ENCODE data around the gene SPHKAP.
"Not testable (repeated sequence)": the region's sequence is repeated elsewhere in the genome, so short reads cannot be mapped to it uniquely, and the experiment has no call there.

Gene SPHKAP

GRCh38 chr2:228023619-228024018 lies 157.9 kb downstream of the SPHKAP start:
- no peak for DNase-seq (ENCODE audit: low read depth)

DNA sequence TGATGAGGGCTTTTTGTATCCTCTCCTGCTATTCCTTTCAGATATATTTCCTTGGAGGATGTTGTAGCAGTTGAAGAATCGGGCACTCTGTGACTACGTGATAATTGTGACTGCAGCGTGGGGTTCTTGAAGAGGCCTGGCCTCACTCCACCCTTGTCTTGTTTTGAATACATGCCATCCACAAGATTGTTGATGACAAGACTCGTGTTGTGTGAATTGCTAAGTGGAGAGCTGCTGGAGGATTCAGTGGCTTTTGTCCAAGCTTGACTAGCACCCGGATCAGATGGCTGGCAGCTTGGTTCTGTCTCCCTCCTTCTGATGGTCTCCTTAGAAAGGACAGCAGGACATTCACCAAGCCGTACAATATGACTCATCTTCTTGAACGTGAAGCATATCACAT lies 163.2 kb downstream of the SPHKAP start:
- DNase-seq (ENCODE audit: low read depth) = no peak

- no peak for DNase-seq (ENCODE audit: low read depth)
These were observed 163.7 kb downstream of the SPHKAP start for GRCh38 chr2:228017784-228018183.

DNA sequence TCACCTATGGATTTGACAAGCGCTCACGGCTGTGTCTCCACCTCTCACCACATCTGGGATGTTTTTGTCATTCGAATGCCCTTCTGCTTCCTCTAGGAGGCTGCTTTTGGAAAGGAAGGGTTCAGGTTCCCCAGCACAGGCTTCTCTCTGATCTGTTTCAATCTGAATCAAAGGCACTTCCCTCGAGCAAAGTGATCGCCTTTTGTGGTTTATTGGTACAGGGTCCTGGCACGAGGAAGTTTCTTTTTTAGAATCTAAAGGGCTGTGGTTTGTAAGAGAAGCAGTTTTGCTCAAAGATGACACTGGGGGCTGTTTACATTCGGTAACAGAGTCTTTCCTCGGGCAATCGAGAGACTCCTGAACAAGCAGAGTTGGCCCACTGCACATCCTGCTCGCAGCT lies 165.1 kb downstream of the SPHKAP start:
- no peak for DNase-seq (ENCODE audit: low read depth)

- DNase-seq (ENCODE audit: low read depth) = no peak
These were observed 165.7 kb downstream of the SPHKAP start for GRCh38 chr2:228015741-228016140.

GRCh38 chr2:227996366-227996765 lies 185.1 kb downstream of the SPHKAP start:
- DNase-seq (ENCODE audit: low read depth) = no peak

- no peak for DNase-seq (ENCODE audit: low read depth)
These were observed 190.6 kb downstream of the SPHKAP start for GRCh38 chr2:227990937-227991336.

DNA sequence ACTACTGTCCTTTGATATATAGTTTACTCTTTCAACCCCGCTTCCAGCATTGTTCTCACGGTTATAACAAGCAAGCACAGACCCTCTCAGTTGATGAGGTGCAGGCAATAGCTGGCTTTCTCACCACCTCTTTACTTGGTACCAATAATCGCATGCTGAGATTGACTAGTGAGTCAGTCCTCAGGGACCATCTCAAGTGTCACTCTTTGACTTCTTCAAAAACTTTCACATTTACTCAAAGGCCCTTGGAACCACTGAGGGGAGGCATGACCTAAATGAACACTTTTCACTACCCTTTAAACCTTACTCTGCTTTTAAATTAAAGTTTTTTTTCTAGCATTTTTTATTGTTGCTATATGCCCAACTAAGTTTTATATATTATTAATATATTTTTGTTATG lies 208.2 kb downstream of the SPHKAP start:
- no peak for DNase-seq (ENCODE audit: low read depth)

DNA sequence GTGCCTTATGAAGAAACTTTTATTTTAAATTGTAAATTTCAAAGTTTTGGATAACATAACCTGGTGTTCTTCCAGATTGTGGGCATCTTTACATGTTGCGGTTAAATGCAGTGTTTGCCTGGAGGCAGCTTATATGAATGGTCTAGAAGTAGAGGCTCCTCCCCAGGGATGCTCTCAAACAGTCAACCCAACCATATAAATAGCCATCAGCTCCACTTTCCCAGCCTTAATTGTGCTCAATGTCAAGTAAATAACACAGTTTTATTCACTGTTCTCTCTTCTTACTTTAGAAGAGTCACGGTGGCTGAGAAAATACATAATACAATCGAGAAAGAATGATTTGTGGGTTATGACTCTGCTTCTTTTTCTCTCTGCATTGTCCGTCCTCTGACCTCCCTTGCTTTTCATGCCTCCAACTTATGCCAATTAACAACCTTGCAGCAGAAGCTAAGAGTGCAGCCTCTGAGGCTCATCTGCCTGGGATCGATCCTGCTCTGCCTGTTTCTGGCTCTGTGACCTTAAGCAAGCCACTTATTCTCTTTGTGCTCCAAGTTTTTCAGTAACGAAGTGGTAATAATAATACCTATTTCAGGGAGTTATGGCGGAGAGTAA lies 209.8 kb downstream of the SPHKAP start:
- no peak for DNase-seq (ENCODE audit: low read depth)

- DNase-seq (ENCODE audit: low read depth) = no peak
These were observed 221.2 kb downstream of the SPHKAP start for GRCh38 chr2:227960317-227960716.

- DNase-seq (ENCODE audit: low read depth) = no peak
These were observed 238.5 kb downstream of the SPHKAP start for GRCh38 chr2:227942965-227943364.

DNA sequence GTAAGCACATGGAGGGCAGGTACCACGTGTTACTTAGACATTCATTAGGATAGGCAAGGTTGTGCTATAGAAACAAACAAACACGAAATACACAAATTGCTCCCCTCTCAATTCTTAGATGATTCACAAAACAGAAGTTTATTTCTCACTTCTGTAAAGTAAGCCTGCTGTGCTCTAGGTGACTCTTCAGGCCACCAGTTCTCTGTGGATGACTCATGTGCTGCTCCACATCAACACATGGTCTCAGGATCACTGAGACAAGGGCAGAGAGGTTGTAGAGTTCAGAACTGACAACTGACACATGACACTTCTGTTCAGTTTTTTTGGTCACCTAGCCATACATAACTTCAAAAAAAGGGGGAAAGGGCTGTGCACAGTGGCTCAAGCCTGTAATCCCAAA lies 239.5 kb downstream of the SPHKAP start:
- DNase-seq (ENCODE audit: low read depth) = no peak

DNA sequence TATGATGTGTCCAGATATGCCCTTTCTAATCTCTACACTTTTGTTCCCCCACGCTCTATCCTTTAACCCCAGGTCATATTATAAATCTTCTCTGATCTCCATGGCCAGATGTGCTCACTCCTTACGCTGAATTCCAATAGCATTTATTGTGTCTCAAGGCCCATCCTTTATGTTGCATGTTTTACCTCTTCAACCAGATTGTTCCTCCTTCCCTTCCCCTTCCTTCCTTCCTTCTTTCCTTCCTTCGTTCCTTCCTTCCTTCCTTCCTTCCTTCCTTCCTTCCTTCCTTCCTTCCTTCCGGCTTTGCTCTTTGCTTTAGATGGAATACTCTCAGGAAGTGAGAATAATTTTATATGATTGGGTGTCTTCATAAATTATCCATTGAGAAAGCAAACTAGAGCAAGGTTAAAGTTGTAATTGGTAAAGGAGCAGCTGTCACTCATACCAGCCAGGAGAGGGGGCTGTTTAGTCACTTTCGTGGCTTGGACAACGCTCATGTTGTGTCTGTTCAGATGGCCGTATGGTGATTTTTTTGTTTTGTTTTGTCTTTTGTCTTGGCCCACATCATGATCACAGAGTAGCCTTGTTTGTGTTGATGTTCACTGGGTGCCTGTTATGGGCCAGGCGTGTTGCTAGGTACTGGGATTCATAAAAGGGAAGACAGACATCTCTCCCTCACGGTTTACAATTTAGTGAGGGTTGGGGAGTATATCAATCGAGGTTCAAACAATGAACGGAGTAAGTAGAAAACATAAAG lies 242.0 kb downstream of the SPHKAP start:
- DNase-seq (ENCODE audit: low read depth) = no peak

DNA sequence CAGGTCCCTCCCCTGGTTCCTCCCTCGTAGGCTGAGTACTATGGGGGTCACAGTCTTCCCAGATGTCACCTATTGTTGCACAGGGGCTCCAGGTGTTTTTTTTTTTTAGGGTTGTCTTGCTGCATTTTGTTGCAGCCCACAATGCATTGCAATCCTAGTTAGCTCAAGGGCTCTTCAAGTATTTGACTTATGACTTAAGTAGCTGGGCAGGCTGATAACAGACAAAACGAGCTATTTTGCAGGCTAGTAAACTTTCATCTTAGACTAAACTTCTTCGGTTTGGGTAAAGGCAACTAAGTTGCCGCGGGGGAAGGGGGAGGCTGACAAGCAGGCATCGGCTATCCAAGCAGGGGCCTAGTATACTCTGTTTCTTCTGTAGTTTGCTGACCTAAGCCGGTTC lies 245.2 kb downstream of the SPHKAP start:
- not testable (repeated sequence) for DNase-seq (ENCODE audit: low read depth)

- no peak for DNase-seq (ENCODE audit: low read depth)
These were observed 247.6 kb downstream of the SPHKAP start for GRCh38 chr2:227933884-227934283.

GRCh38 chr2:227932403-227932802 lies 249.1 kb downstream of the SPHKAP start:
- DNase-seq (ENCODE audit: low read depth) = no peak

DNA sequence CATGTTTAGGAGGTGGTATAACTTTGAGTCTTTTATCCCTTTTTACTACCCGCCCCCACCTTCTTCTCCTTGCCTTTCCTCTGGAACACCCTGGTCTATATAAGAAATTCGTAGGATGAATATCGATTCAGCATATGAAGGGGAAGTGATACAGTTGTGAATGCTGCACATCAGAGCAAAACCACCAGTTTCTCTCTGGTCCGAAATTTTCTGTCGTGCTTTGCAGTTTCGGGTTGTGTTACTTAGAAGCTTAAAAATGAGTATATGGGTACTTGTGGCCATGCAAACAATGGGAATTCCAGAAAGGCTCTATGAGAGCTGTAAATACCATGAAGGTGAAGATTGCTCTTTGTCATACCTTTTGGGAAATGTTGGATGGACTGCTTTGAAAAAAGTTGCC lies 249.5 kb downstream of the SPHKAP start:
- no peak for DNase-seq (ENCODE audit: low read depth)
